SU-DHL-6 (cell line): ENCODE data around the gene TMEM45B.
"Not testable (repeated sequence)": the region's sequence is repeated elsewhere in the genome, so short reads cannot be mapped to it uniquely, and the experiment has no call there.

Source experiments
- H2AFZ ChIP-seq: fragments of 200-600 bp; sonication (generic); 2 replicates; pipeline ENCODE4 v1.6.1; 2014; ENCODE audit warnings: low read depth, mild to moderate bottlenecking, moderate library complexity, mixed read lengths, antibody characterized with exemption, low read length; ENCODE audit not compliant: severe bottlenecking
- H3F3A ChIP-seq: fragments of 200-600 bp; shearing (Covaris generic); 2 replicates; pipeline ENCODE4 v1.6.0; 2016; ENCODE audit warnings: antibody characterized with exemption, mild to moderate bottlenecking; ENCODE audit not compliant: insufficient read depth
- H3K27ac ChIP-seq: fragments of 200-600 bp; sonication (generic); 2 replicates; pipeline ENCODE4 v1.5.1; 2016; ENCODE audit warnings: low read depth, mild to moderate bottlenecking, low read length, moderate library complexity, mixed read lengths
- H3K27me3 ChIP-seq: fragments of 200-600 bp; sonication (generic), shearing (Covaris generic); 2 replicates; pipeline ENCODE4 v1.6.0; 2014; ENCODE audit warnings: mild to moderate bottlenecking, low read length
- H3K36me3 ChIP-seq: fragments of 200-600 bp; sonication (generic); 2 replicates; pipeline ENCODE4 v1.6.1; 2014; ENCODE audit warnings: mild to moderate bottlenecking, low read length, mixed read lengths
- H3K4me2 ChIP-seq: fragments of 300-600, 200-600 bp; shearing (Covaris generic), sonication (generic); 2 replicates; pipeline ENCODE4 v1.6.0; 2014; ENCODE audit warnings: low read length, low read depth, mild to moderate bottlenecking; ENCODE audit not compliant: poor library complexity, severe bottlenecking
- H3K4me3 ChIP-seq: fragments of 200-600 bp; sonication (generic); 2 replicates; pipeline ENCODE4 v1.5.1; 2014; ENCODE audit warnings: antibody characterized with exemption, low read length, mild to moderate bottlenecking, mixed read lengths; ENCODE audit not compliant: insufficient read depth, poor library complexity, severe bottlenecking
- H3K79me2 ChIP-seq: fragments of 200-600 bp; sonication (generic); 2 replicates; pipeline ENCODE4 v1.6.1; 2014; ENCODE audit warnings: mild to moderate bottlenecking, low read length, moderate library complexity; ENCODE audit not compliant: insufficient read depth
- H3K9ac ChIP-seq: fragments of 200-600 bp; sonication (generic); 2 replicates; pipeline ENCODE4 v1.7.0; 2014; ENCODE audit warnings: mild to moderate bottlenecking, low read length
- H3K9me2 ChIP-seq: fragments of 200-600 bp; sonication (generic); replicated peaks from 2 replicates; pipeline ENCODE4 v1.6.1; 2014; ENCODE audit warnings: low read length; ENCODE audit not compliant: insufficient read depth
- H3K9me3 ChIP-seq: fragments of 200-600 bp; sonication (generic); 2 replicates; pipeline ENCODE4 v1.6.1; 2014; ENCODE audit warnings: low read length, mixed read lengths; ENCODE audit not compliant: insufficient read depth
- H4K20me1 ChIP-seq: fragments of 200-600 bp; sonication (generic); 2 replicates; pipeline ENCODE4 v1.6.1; 2014; ENCODE audit warnings: low read depth, mild to moderate bottlenecking, antibody characterized with exemption, low read length, moderate library complexity, mixed read lengths
- EZH2phosphoT487 ChIP-seq: fragments of 200-600 bp; sonication (generic), shearing (Covaris generic); conservative IDR thresholded peaks from 2 replicates; pipeline ENCODE4 v1.6.1; 2018; ENCODE audit warnings: mild to moderate bottlenecking, antibody characterized with exemption, low read length, moderate library complexity, mixed read lengths
- TF ChIP-seq, protein P1 (sequence below): fragments of 200-600 bp; sonication (generic); IDR thresholded peaks from one replicate; pipeline ENCODE4 v1.5.1; 2017; ENCODE audit warnings: antibody characterized with exemption, mild to moderate bottlenecking, low read length, moderate library complexity; ENCODE audit not compliant: insufficient read depth, poor library complexity, severe bottlenecking

TMEM45B gene

DNA sequence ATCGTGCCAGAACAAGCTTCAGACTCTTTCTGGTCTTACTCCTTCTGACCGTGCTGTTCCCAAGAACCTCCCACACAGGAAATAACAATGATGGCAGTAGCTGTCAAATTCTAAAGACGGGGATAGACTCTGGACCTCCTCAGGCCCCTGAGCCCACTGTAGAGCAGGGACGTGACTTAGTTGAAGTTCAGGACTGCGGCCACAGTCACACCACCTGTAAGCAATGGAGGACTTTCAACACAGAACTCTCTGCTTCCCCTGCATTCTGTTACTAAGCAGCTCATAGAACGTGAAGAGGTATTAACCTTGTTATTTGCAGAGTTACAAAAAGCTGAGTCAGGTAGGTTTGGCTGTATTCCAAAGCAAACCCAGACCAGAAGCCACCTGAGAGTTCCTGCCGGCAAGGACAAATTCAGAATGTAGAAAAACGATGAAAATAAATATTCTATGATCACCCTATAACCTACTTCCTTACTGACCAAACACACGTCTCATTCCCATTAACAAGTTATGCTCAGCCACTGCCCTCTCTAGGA, 12.7 kb downstream of the TMEM45B start:
- TF ChIP-seq, protein P1, sequence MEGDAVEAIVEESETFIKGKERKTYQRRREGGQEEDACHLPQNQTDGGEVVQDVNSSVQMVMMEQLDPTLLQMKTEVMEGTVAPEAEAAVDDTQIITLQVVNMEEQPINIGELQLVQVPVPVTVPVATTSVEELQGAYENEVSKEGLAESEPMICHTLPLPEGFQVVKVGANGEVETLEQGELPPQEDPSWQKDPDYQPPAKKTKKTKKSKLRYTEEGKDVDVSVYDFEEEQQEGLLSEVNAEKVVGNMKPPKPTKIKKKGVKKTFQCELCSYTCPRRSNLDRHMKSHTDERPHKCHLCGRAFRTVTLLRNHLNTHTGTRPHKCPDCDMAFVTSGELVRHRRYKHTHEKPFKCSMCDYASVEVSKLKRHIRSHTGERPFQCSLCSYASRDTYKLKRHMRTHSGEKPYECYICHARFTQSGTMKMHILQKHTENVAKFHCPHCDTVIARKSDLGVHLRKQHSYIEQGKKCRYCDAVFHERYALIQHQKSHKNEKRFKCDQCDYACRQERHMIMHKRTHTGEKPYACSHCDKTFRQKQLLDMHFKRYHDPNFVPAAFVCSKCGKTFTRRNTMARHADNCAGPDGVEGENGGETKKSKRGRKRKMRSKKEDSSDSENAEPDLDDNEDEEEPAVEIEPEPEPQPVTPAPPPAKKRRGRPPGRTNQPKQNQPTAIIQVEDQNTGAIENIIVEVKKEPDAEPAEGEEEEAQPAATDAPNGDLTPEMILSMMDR = no peak
- TF ChIP-seq EZH2phosphoT487 = no peak
- Histone ChIP-seq H2AFZ (no peak overlapping the region), H3K27ac (no peak overlapping the region), H4K20me1 (no peaks in the 10 kb centered on the region), H3F3A (no peaks in the 10 kb centered on the region), H3K9me3 (no peaks in the 10 kb centered on the region), H3K36me3 (no peaks in the 10 kb centered on the region), H3K9ac (no peak overlapping the region), H3K27me3 (no peaks in the 10 kb centered on the region), H3K4me2 (no peak overlapping the region), H3K9me2 (no peaks in the 10 kb centered on the region), H3K4me3 (no peak overlapping the region), H3K79me2 (no peaks in the 10 kb centered on the region)

DNA sequence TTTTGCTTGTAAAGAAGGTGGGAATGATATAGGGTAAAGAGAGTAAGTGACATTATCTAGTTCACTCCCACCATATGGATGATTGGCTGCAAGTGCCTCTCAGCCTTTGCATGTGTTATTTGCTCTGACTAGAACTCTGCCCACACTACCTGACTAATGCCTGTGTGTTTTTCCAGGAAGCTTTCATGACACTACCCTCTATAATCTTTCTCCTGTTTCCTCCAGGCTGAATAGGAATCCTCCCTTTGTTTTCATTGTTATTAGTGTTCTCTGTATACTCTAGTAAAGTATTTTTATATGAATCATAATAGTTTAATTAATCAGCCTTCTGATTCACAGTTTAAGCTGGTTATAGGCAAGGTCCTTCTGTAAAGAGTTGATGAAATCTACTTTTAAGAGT, 13.8 kb downstream of the TMEM45B start:
- H3K9ac ChIP-seq, H3K4me2 ChIP-seq, H3K27me3 ChIP-seq: not testable (repeated sequence)

DNA sequence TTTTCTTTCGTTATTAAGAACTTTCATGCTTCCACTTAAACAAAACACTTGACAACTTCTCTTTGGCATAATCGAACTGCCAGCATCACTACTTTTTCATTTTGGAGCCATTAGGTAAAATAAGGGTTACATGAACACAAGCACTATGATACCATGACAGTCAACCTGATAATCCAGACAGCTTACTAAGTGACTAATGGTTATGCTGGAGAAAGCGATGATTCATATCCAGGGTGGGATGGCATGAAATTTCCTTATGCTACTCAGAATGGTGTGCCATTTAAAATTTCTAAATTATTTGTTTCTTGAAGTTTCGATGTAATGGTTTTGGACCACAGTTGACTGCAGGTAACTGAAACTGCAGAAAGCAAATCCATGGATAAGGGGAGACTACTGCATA, 15.6 kb downstream of the TMEM45B start:
- H3K36me3 ChIP-seq, H3K4me2 ChIP-seq, H2AFZ ChIP-seq, H3K9me2 ChIP-seq, H3K9me3 ChIP-seq, H3K27me3 ChIP-seq, H3K4me3 ChIP-seq, H3K79me2 ChIP-seq, H3K9ac ChIP-seq, H3F3A ChIP-seq, H3K27ac ChIP-seq, H4K20me1 ChIP-seq: not testable (repeated sequence)

More for the DNA sequence above, 13.8 kb downstream of the TMEM45B start:
- not testable (repeated sequence) for H4K20me1 ChIP-seq, H2AFZ ChIP-seq, H3K9me3 ChIP-seq, H3K9me2 ChIP-seq, H3F3A ChIP-seq, H3K79me2 ChIP-seq, H3K4me3 ChIP-seq, H3K36me3 ChIP-seq, H3K27ac ChIP-seq

DNA sequence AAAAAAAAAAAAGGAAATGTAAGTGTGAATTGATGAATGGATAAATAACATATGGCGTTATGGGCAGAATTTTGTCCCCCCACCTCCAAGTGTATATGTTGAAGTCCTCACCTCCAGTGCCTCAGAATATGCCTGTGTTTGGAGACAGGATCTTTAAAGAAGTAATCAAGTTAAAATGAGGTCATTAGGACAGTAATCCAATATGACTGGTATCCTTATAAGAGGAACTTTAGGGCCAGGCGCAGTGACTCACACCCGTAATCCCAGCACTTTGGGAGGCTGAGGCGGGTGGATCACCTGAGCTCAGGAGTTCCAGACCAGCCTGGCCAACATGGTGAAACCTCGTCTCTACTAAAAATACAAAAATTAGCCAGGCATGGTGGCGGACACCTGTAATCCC, 17.6 kb downstream of the TMEM45B start:
- not testable (repeated sequence) for H4K20me1 ChIP-seq, H3K27ac ChIP-seq, H3K9me3 ChIP-seq, H3F3A ChIP-seq, H3K9ac ChIP-seq, H2AFZ ChIP-seq, H3K9me2 ChIP-seq, H3K27me3 ChIP-seq, H3K4me3 ChIP-seq, H3K79me2 ChIP-seq, H3K4me2 ChIP-seq, H3K36me3 ChIP-seq

DNA sequence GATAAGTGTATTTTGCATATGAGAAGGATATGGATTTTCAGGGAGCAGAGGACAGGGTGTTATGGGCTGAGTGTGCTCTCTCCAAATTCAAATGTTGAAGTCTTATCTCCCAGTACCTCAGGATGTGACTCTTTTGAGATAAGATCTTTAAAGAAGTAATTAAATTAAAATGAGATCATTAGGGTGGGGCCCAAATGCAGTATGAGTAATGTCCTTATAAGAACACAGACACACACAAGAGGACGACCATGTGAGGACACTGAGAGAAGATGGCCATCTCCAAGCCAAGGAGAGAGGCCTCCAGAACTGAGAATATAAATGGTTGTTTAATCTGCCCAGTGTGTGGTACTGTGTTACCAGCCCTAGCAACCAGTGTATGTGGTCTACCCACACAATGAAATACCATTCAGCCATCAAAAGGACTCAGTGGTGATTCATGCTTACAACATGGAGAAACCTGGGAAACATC, 20.8 kb downstream of the TMEM45B start:
- H3K4me2 ChIP-seq = not testable (repeated sequence)

More for the DNA sequence above, 20.8 kb downstream of the TMEM45B start:
- H3K9me2 ChIP-seq, H3F3A ChIP-seq, H3K9ac ChIP-seq, H3K36me3 ChIP-seq, H3K27ac ChIP-seq, H3K79me2 ChIP-seq, H4K20me1 ChIP-seq, H3K9me3 ChIP-seq, H3K27me3 ChIP-seq, H2AFZ ChIP-seq, H3K4me3 ChIP-seq: not testable (repeated sequence)
